IPS-20b (cell line): ENCODE data around the gene KIAA0232.

Source experiments
- H3K27ac ChIP-seq: one replicate; pipeline ENCODE4 v1.5.1; 2013; ENCODE audit warnings: low read length
- H3K27me3 ChIP-seq: 2 replicates; pipeline ENCODE4 v1.6.1; 2013; ENCODE audit warnings: mild to moderate bottlenecking, low read length, inconsistent platforms; ENCODE audit not compliant: insufficient read depth
- H3K36me3 ChIP-seq: 2 replicates; pipeline ENCODE4 v1.6.1; 2013; ENCODE audit warnings: low read depth, mild to moderate bottlenecking, inconsistent platforms, low read length, moderate library complexity; ENCODE audit not compliant: insufficient read depth
- H3K4me1 ChIP-seq: 2 replicates; pipeline ENCODE4 v1.6.1; 2013; ENCODE audit warnings: mild to moderate bottlenecking, control low read depth, inconsistent platforms, low read length, moderate library complexity; ENCODE audit not compliant: insufficient read depth
- H3K4me3 ChIP-seq: 2 replicates; pipeline ENCODE4 v1.5.1; 2013; ENCODE audit warnings: mild to moderate bottlenecking, low read length, inconsistent platforms
- H3K9ac ChIP-seq: 2 replicates; pipeline ENCODE4 v1.6.1; 2013; ENCODE audit warnings: low read depth, mild to moderate bottlenecking, inconsistent platforms, low read length, moderate library complexity
- H3K9me3 ChIP-seq: 2 replicates; pipeline ENCODE4 v1.6.1; 2013; ENCODE audit warnings: mild to moderate bottlenecking, low read depth, low read length, inconsistent platforms; ENCODE audit not compliant: insufficient read depth

Gene KIAA0232

GRCh38 chr4:6858997-6859396 lies 76.5 kb downstream of the KIAA0232 start:
- Histone ChIP-seq H3K9me3 (no peaks in the 10 kb centered on the region), H3K4me3 (no peak overlapping the region), H3K4me1 (peaks cover 3% of the 10 kb centered on the region), H3K27ac (no peak overlapping the region), H3K36me3 (peaks cover 74% of the 10 kb centered on the region), H3K9ac (no peak overlapping the region), H3K27me3 (no peaks in the 10 kb centered on the region)

- no peak overlapping the region for H3K9ac ChIP-seq
- no peak overlapping the region for H3K4me3 ChIP-seq
- no peaks in the 10 kb centered on the region for H3K4me1 ChIP-seq
- H3K36me3 ChIP-seq = peaks cover 76% of the 10 kb centered on the region
- H3K9me3 ChIP-seq = no peaks in the 10 kb centered on the region
- no peaks in the 10 kb centered on the region for H3K27me3 ChIP-seq
- H3K27ac ChIP-seq = no peak overlapping the region
Observed at GRCh38 chr4:6859543-6859942, 77.0 kb downstream of the KIAA0232 start.

GRCh38 chr4:6868386-6868785 lies 85.9 kb downstream of the KIAA0232 start:
- Histone ChIP-seq H3K4me3 (no peak overlapping the region), H3K9me3 (no peaks in the 10 kb centered on the region), H3K27ac (no peak overlapping the region), H3K27me3 (no peaks in the 10 kb centered on the region), H3K36me3 (peaks cover 60% of the 10 kb centered on the region), H3K9ac (no peak overlapping the region), H3K4me1 (no peaks in the 10 kb centered on the region)

GRCh38 chr4:6869944-6870343 lies 87.4 kb downstream of the KIAA0232 start:
- no peaks in the 10 kb centered on the region for H3K27me3 ChIP-seq
- peaks cover 62% of the 10 kb centered on the region for H3K36me3 ChIP-seq
- H3K9me3 ChIP-seq = no peaks in the 10 kb centered on the region
- H3K27ac ChIP-seq = no peak overlapping the region
- H3K4me1 ChIP-seq = no peaks in the 10 kb centered on the region
- no peak overlapping the region for H3K4me3 ChIP-seq
- no peak overlapping the region for H3K9ac ChIP-seq

GRCh38 chr4:6873291-6873690 lies 90.8 kb downstream of the KIAA0232 start:
- H3K36me3 ChIP-seq = peaks cover 64% of the 10 kb centered on the region
- H3K4me1 ChIP-seq = no peaks in the 10 kb centered on the region
- H3K9ac ChIP-seq = no peak overlapping the region
- no peaks in the 10 kb centered on the region for H3K9me3 ChIP-seq
- no peak overlapping the region for H3K4me3 ChIP-seq
- no peaks in the 10 kb centered on the region for H3K27me3 ChIP-seq
- H3K27ac ChIP-seq = no peak overlapping the region

GRCh38 chr4:6873792-6874461 lies 91.4 kb downstream of the KIAA0232 start:
- H3K9me3 ChIP-seq = no peaks in the 10 kb centered on the region
- H3K9ac ChIP-seq = no peak overlapping the region
- H3K4me1 ChIP-seq = no peaks in the 10 kb centered on the region
- H3K4me3 ChIP-seq = no peak overlapping the region
- peaks cover 70% of the 10 kb centered on the region for H3K36me3 ChIP-seq
- H3K27ac ChIP-seq = no peak overlapping the region
- H3K27me3 ChIP-seq = no peaks in the 10 kb centered on the region

- Histone ChIP-seq H3K4me1 (no peaks in the 10 kb centered on the region), H3K9ac (no peak overlapping the region), H3K27ac (no peak overlapping the region), H3K9me3 (no peaks in the 10 kb centered on the region), H3K27me3 (no peaks in the 10 kb centered on the region), H3K4me3 (no peak overlapping the region), H3K36me3 (peaks cover 78% of the 10 kb centered on the region)
Observed at GRCh38 chr4:6874981-6875380, 92.5 kb downstream of the KIAA0232 start.

- Histone ChIP-seq H3K36me3 (peaks cover 81% of the 10 kb centered on the region), H3K27ac (no peak overlapping the region), H3K27me3 (no peaks in the 10 kb centered on the region), H3K9ac (no peak overlapping the region), H3K4me3 (no peak overlapping the region), H3K4me1 (no peaks in the 10 kb centered on the region), H3K9me3 (no peaks in the 10 kb centered on the region)
Observed at GRCh38 chr4:6875431-6875831, 92.9 kb downstream of the KIAA0232 start.

- Histone ChIP-seq H3K4me1 (no peaks in the 10 kb centered on the region), H3K27me3 (no peaks in the 10 kb centered on the region), H3K4me3 (no peak overlapping the region), H3K27ac (no peak overlapping the region), H3K9ac (no peak overlapping the region), H3K9me3 (no peaks in the 10 kb centered on the region), H3K36me3 (peaks cover 89% of the 10 kb centered on the region)
Observed at GRCh38 chr4:6876440-6876839, 93.9 kb downstream of the KIAA0232 start.

- Histone ChIP-seq H3K9ac (no peak overlapping the region), H3K36me3 (peaks cover 89% of the 10 kb centered on the region), H3K4me3 (no peak overlapping the region), H3K4me1 (no peaks in the 10 kb centered on the region), H3K27ac (no peak overlapping the region), H3K9me3 (no peaks in the 10 kb centered on the region), H3K27me3 (no peaks in the 10 kb centered on the region)
Observed at GRCh38 chr4:6877067-6877466, 94.5 kb downstream of the KIAA0232 start.

- no peaks in the 10 kb centered on the region for H3K27me3 ChIP-seq
- no peaks in the 10 kb centered on the region for H3K4me1 ChIP-seq
- H3K9me3 ChIP-seq = no peaks in the 10 kb centered on the region
- peaks cover 88% of the 10 kb centered on the region for H3K36me3 ChIP-seq
- H3K9ac ChIP-seq = no peak overlapping the region
- H3K27ac ChIP-seq = no peak overlapping the region
- no peak overlapping the region for H3K4me3 ChIP-seq
Observed at GRCh38 chr4:6878451-6879059, 96.0 kb downstream of the KIAA0232 start.

GRCh38 chr4:6880691-6881090 lies 98.2 kb downstream of the KIAA0232 start:
- H3K4me3 ChIP-seq = no peak overlapping the region
- no peak overlapping the region for H3K27ac ChIP-seq
- H3K36me3 ChIP-seq = peaks cover 68% of the 10 kb centered on the region
- H3K27me3 ChIP-seq = no peaks in the 10 kb centered on the region
- H3K9ac ChIP-seq = no peak overlapping the region
- no peaks in the 10 kb centered on the region for H3K9me3 ChIP-seq
- no peaks in the 10 kb centered on the region for H3K4me1 ChIP-seq
